ENCODE measurements around the gene CACNA2D3.

CACNA2D3 gene

DNA sequence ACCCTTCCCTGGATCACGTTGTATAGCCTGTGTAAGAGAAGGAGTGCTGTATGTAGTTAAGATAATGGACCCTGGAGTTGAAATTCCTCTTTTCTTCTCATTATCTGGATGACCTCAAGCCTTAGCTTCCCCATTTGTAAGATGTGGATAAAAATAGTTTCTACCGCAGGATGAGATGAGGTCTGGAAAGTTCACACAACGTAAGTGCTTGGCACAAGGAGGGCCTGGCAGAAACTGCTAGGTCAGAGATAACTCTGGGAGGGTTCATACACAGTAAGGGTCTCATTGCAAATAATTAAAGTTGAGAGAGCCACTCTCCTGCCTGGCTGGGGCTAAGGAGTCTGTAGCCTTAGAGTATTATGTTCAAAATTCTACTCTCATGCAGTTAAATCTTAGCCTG lies 591.1 kb downstream of the CACNA2D3 start:
- no peak for DNase-seq

- DNase-seq = no peak
These were observed 591.7 kb downstream of the CACNA2D3 start for GRCh38 chr3:54714035-54714434.

- no peak for DNase-seq
These were observed 595.2 kb downstream of the CACNA2D3 start for GRCh38 chr3:54717506-54717905.

DNA sequence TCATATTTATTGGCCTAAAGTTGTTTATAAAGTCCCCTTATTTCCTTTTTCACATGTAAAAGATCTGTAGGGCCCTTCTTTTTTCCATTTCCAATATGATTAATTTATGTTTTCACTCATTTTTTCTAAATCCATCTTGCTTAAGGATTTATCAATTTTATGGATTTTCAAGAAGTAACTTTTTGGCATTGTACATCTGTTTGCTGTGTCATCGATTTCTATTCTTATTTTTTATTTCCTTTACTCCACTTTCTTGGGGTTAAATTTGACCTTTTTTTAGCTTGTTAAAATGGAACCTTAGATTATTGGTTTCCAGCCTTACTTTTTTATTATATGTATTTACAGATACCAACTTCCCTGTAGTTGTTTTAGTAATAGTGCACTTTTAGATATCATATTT lies 597.6 kb downstream of the CACNA2D3 start:
- no peak for DNase-seq

DNA sequence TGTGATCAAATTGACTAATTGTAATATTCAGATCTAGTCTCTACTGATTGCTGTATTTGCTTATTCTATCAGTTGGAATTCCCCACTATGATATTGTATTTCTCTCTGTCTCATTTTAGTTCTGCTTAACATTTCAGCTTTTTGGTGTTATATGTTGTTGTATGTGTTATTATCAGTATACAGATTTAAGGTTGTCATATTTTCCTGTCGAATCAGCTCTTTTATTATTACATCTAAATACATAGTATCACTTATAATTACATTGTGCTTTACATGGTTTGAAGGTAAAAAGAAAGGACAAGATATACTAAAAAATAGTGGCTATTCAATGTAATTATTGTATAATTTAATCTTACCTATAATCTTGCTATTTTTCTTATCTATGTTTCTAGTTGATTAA lies 598.3 kb downstream of the CACNA2D3 start:
- DNase-seq = no peak

GRCh38 chr3:54731732-54732445 lies 609.5 kb downstream of the CACNA2D3 start:
- DNase-seq = no peak

DNA sequence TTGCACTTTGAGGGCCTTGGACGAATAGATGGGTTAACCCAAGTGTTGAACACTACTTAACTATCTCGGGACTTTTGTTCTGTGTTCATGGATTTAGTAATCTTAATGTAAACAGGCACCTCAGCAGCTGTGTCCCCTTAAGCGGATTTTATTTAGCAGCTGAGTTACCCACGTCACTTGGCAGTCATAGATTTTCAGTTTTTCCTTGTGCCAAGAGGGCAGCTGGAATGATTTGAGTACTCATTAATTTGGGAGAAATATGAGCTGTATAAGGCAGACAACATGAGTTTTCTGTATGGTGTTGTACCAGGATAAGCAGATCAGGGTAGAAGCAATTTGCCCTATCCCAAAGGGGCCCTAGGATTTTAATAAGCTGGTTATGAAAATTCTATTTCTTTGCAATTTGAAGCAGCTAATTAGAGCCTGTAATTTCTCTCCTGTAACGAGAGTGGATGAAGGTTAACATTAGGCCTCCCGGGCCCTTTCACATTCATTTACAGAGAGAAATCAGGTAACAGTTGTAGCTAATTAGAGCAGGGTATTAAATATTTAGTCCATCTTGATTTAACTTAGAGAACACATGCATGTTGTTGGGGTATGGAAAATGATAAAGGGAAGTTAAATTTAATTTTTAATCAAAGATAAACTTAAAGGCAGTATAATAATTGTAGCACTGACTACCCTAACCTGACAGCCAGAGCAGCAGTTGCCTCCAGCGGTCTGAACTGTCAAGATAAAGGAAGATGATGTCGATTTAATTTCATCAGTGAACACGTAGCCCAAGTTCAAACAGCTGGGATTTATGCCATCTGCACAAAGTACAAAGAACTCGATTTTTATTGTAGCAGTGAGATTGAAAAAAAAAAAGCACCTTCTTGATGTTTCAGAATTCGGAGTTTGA lies 611.0 kb downstream of the CACNA2D3 start:
- DNase-seq = no peak

- DNase-seq = no peak
These were observed 614.1 kb downstream of the CACNA2D3 start for GRCh38 chr3:54736459-54736858.

- no peak for DNase-seq
These were observed 621.4 kb downstream of the CACNA2D3 start for GRCh38 chr3:54743755-54744154.

- DNase-seq = no peak
These were observed 621.9 kb downstream of the CACNA2D3 start for GRCh38 chr3:54744291-54744690.

DNA sequence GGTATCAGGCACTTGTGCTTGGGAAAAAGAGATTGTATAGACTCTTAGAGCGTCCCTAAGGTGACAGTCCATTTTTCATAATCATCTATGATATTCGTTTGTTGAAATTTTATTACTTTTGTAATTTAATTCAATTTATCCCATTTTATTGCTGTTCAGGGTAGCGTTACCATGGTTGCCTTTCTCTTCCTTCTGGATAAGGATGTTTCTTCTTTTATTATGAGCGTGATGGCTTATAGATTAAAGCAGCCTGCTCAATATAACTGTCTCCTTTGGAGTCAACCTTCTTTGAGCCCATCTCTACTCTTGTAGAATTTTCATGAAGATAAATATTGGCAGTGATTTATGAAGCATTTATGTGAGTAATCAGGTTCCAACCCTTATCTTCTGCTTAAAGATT lies 623.5 kb downstream of the CACNA2D3 start:
- DNase-seq = no peak

- DNase-seq = no peak
These were observed 624.4 kb downstream of the CACNA2D3 start for GRCh38 chr3:54746722-54747121.

DNA sequence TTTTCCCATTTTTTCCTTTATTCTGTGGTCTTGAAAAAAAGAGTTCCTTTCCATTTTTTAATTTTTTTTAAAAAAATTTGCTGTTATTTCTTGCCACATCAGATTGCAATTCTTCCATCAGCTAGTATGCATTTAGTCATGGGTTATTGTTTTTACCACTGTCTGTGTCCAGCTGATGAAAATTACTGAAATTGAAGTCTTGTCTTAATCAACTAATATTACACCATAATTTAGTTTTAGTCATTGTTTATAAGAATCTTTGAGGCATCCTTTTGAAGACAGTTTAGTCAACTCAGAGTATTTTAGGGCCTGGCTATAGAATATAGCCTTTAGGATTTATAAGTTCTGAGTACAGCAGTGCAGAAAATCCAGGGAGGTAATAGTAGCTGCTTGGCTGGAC lies 633.4 kb downstream of the CACNA2D3 start:
- DNase-seq = no peak

- no peak for DNase-seq
These were observed 634.0 kb downstream of the CACNA2D3 start for GRCh38 chr3:54756330-54756731.

DNA sequence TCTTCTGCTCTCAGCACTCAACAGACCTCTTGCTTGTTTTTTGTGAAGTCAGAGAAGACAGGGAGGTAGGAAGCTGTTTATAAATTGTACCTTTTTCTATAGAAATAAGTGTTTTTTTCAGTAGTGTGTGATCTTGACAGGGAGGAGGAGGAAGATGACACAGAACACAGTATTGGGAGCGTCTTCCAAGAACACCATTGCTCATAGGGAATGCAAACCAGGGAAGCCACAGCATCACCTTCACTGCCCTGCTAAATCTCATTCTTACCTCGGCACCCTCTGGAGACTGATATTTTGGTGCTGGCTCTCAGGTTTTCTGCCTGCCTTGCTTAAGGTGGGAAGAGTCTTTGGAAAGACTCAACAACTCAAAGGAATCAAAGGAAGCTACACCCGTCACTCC lies 636.1 kb downstream of the CACNA2D3 start:
- DNase-seq = no peak

DNA sequence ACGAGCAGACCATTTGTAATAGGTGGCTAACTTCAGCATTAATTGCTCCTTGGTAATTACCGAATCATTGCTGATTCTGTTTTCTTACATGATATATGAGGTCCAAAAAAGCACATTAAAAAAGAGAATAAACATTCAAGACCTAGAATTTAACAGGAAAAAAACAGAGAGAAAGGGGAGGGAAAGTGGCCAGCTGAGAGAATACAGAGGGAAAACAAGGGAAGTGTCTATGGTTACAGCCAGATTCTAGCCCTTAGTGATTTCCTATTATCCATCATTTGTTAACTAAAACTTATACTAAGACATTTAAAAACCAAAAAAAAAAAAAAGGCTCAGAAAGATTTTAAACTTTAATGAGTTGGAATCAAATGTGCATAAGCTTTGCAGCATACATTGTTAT lies 636.8 kb downstream of the CACNA2D3 start:
- no peak for DNase-seq

GRCh38 chr3:54760201-54760600 lies 637.8 kb downstream of the CACNA2D3 start:
- no peak for DNase-seq

- DNase-seq = no peak
These were observed 639.3 kb downstream of the CACNA2D3 start for GRCh38 chr3:54761637-54762036.

DNA sequence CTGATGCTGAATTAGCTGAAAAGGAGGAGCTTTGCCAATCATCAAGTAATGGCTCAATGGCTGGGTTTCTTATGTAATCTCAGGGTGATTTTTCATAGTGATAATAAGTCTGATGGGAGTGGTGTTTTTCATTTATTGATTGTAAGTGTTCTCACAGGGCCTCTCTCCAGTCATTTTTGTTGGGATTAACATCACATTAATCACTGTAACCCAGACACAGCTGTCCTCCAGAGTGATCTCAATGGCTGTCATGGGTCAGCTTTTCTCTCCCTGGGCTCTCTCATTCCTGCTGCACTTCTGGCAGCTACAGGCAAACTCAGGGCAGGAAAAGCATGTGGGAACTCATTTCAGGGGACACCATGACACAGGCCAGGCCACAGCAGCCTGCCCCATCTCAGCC lies 642.6 kb downstream of the CACNA2D3 start:
- DNase-seq = no peak

- no peak for DNase-seq
These were observed 648.7 kb downstream of the CACNA2D3 start for GRCh38 chr3:54771050-54771449.

- DNase-seq = no peak
These were observed 649.7 kb downstream of the CACNA2D3 start for GRCh38 chr3:54772051-54772450.

GRCh38 chr3:54772746-54773145 lies 650.4 kb downstream of the CACNA2D3 start:
- no peak for DNase-seq

DNA sequence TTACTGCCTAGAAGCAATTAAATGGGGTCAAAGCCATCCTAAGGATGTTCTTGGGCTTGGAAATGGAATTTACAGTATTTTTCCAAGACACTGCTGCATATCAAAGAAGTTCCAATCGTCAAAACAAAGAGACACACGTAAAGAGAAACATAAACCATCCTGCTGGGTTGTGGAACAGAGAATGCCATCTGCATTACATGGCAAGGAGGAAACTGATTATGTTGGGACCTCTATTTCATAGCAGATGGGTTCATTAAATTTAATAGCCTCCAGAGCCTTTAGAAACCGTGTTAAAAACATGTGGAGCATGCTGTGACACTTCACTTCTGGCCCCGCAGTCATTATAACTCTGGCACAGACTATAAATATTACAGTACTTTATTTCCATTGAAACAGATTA lies 650.9 kb downstream of the CACNA2D3 start:
- DNase-seq = no peak

GRCh38 chr3:54776601-54777000 lies 654.2 kb downstream of the CACNA2D3 start:
- no peak for DNase-seq

Measured in stimulated activated CD4-positive, alpha-beta T cell treated with anti-CD3 and anti-CD28 coated beads, Interleukin-2, amount 100 ng/mL, for 48 hours (primary cell).